ENCODE results near the gene ASB6. TPM values are rescaled to one million over a fixed set of nuclear protein-coding genes. Genes with fewer than 3 reads are reported as not detected.

Gene ASB6
- total RNA-seq, 1 experiment from 2014 or later: 20.0 TPM

- TF ChIP-seq ZNF219 (CRISPR knock-in tag; IDR thresholded peaks at IDR 0.05; ENCODE audit: borderline replicate concordance) (no peak), HMGXB4 (CRISPR knock-in tag; IDR thresholded peaks at IDR 0.05) (no peak), JAZF1 (CRISPR knock-in tag; IDR thresholded peaks at IDR 0.05) (no peak)
Measured at GRCh38 chr9:129628709-129629108, 13.2 kb downstream of the ASB6 start (continued).

- H3K4me3 Mint-ChIP-seq: peak overlapping the region; percentile 85
- H3K4me1 Mint-ChIP-seq: peaks cover 53% of the 10 kb centered on the region
Measured at GRCh38 chr9:129627556-129628440, 14.2 kb downstream of the ASB6 start.

More at GRCh38 chr9:129627556-129628440, 14.2 kb downstream of the ASB6 start:
- no peak for TF ChIP-seq CREB1 (CRISPR knock-in tag; IDR thresholded peaks at IDR 0.05)
- TF ChIP-seq ZNF232 (CRISPR knock-in tag; IDR thresholded peaks at IDR 0.05): no peak
- TF ChIP-seq HMGXB4 (CRISPR knock-in tag; IDR thresholded peaks at IDR 0.05): no peak
- TF ChIP-seq ZNF138 (CRISPR knock-in tag; conservative IDR thresholded peaks at IDR 0.05): no peak
- no peak for TF ChIP-seq GTF2I (CRISPR knock-in tag; conservative IDR thresholded peaks at IDR 0.05)
- TF ChIP-seq CTCF (IDR thresholded peaks at IDR 0.05): no peak
- TF ChIP-seq ZNF416 (CRISPR knock-in tag; IDR thresholded peaks at IDR 0.05): no peak
- no peak for TF ChIP-seq SOX15 (CRISPR knock-in tag; IDR thresholded peaks at IDR 0.05)
- TF ChIP-seq NFE2L1 (CRISPR knock-in tag; IDR thresholded peaks at IDR 0.05): no peak
- no peak for TF ChIP-seq ATF3 (CRISPR knock-in tag; conservative IDR thresholded peaks at IDR 0.05)
- no peak for TF ChIP-seq EMX1 (CRISPR knock-in tag; IDR thresholded peaks at IDR 0.05)
- TF ChIP-seq CREM (CRISPR knock-in tag; IDR thresholded peaks at IDR 0.05): no peak
- TF ChIP-seq SP1 (CRISPR knock-in tag; conservative IDR thresholded peaks at IDR 0.05): no peak
- no peak for TF ChIP-seq AFF4 (CRISPR knock-in tag; IDR thresholded peaks at IDR 0.05; ENCODE audit: borderline replicate concordance)
- TF ChIP-seq MAX (CRISPR knock-in tag; IDR thresholded peaks at IDR 0.05): no peak
- TF ChIP-seq ZNF121 (CRISPR knock-in tag; IDR thresholded peaks at IDR 0.05): no peak
- TF ChIP-seq CDX4 (CRISPR knock-in tag; IDR thresholded peaks at IDR 0.05; ENCODE audit: borderline replicate concordance): no peak
- H3K9me3 Mint-ChIP-seq: no peaks in the 10 kb centered on the region
- ATAC-seq (no peak), DNase-seq (ENCODE audit: low spot score) (no peak)
- H3K36me3 Mint-ChIP-seq: peaks cover 15% of the 10 kb centered on the region
- peaks cover 1% of the 10 kb centered on the region; the same call in 1 of the 2 replicates for H3K27me3 Mint-ChIP-seq (ENCODE audit: low read depth)
- H3K27ac Mint-ChIP-seq: peak overlapping the region; percentile 76; the same call in 1 of the 2 replicates
- ChIA-PET CTCF (interaction anchor here (0.8 to 1.3 kb wide), 3 partner anchors 91 to 496 kb away, joined by 3 to 4 read pairs (median 3); no protein-coding TSS in a partner anchor), POLR2A (no interaction called here)
